Measurements from ENCODE around the gene LMF2. TPM values are rescaled to one million over a fixed set of nuclear protein-coding genes. Genes with fewer than 3 reads are reported as not detected.

The LMF2 gene
- polyA plus RNA-seq, 1 of the 3 experiments (the other 2 are of a cell fraction), result 34.3 TPM

GRCh38 chr22:50502096-50502495, 5.4 kb downstream of the LMF2 start:
- Histone ChIP-seq H3K27ac (ENCODE audit: low read depth in 2 of 2, low read length in 1 of 2) (no peak overlapping the region), H3K9me2 (no peaks in the 10 kb centered on the region), H3K9ac (no peak overlapping the region), H2AFZ (ENCODE audit: low read depth) (no peak overlapping the region), H3K79me2 (ENCODE audit: insufficient read depth) (peaks cover 21% of the 10 kb centered on the region), H3K9me3 (no peaks in the 10 kb centered on the region), H3K4me3 (ENCODE audit: low read depth in 2 of 2, low read length in 1 of 2) (no peak overlapping the region), H3K4me1 (ENCODE audit: control insufficient read depth in 1 of 2, insufficient read depth in 2 of 2, low read depth in 1 of 2, low read length in 1 of 2) (peaks cover 0 to 11% of the 10 kb centered on the region in 2 experiments; a peak in 1 of 4 replicates), H4K20me1 (ENCODE audit: insufficient read depth) (no peaks in the 10 kb centered on the region), H3F3A (replicated peaks; ENCODE audit: insufficient read depth) (peaks cover 8% of the 10 kb centered on the region), H3K27me3 (ENCODE audit: insufficient read depth) (no peaks in the 10 kb centered on the region), H3K36me3 (replicated peaks in 1 of 2; ENCODE audit: control insufficient read depth in 1 of 2, insufficient read depth in 2 of 2, low read length in 1 of 2) (peaks cover 0 to 18% of the 10 kb centered on the region in 2 experiments), H3K4me2 (no peak overlapping the region)
- POLR2A ChIA-PET, result no interaction called here
- TF ChIP-seq EZH2phosphoT487 (IDR thresholded peaks at IDR 0.05; ENCODE audit: borderline replicate concordance, low read depth) (no peak), CTCF (IDR thresholded peaks at IDR 0.05) (no peak), IRF3 (IDR thresholded peaks at IDR 0.05; ENCODE audit: low read depth, low read length) (no peak), NFIC (IDR thresholded peaks at IDR 0.05; ENCODE audit: borderline replicate concordance) (no peak), MAX (IDR thresholded peaks at IDR 0.05; ENCODE audit: low read depth) (no peak), TEAD4 (IDR thresholded peaks at IDR 0.05; ENCODE audit: borderline replicate concordance, insufficient read depth) (no peak), MEF2A (IDR thresholded peaks at IDR 0.05; ENCODE audit: borderline replicate concordance, low read depth) (no peak), RCOR1 (IDR thresholded peaks at IDR 0.05; ENCODE audit: low read length) (no peak), GATA2 (CRISPR knock-in tag; IDR thresholded peaks at IDR 0.05) (no peak), FOXJ3 (CRISPR knock-in tag; IDR thresholded peaks at IDR 0.05) (no peak), NRF1 (IDR thresholded peaks at IDR 0.05; ENCODE audit: low read depth, low read length) (no peak), YY1 (IDR thresholded peaks at IDR 0.05; ENCODE audit: low read depth) (no peak), MXI1 (IDR thresholded peaks at IDR 0.05; ENCODE audit: low read depth, low read length) (no peak), POLR2AphosphoS5 (IDR thresholded peaks at IDR 0.05; ENCODE audit: low read depth, low read length) (no peak), RXRA (IDR thresholded peaks at IDR 0.05; ENCODE audit: borderline replicate concordance, low read depth) (no peak), TCF12 (IDR thresholded peaks at IDR 0.05) (no peak), TAF1 (IDR thresholded peaks at IDR 0.05; ENCODE audit: borderline replicate concordance, low read depth, low read length) (no peak), ZBTB33 (IDR thresholded peaks at IDR 0.05; ENCODE audit: borderline replicate concordance, low read depth) (no peak), SIN3A (IDR thresholded peaks at IDR 0.05; ENCODE audit: borderline replicate concordance, low read depth, low read length) (no peak)
- WGBS (ENCODE audit: low lambda C conversion rate), result 97% methylated on average over 5 of the region's 6 CpGs
- CTCF ChIA-PET, result no interaction called here
- DNase-seq, result no peak
